ENCODE results near the gene USP10. TPM values are rescaled to one million over a fixed set of nuclear protein-coding genes. Genes with fewer than 3 reads are reported as not detected.

USP10 gene
- polyA plus RNA-seq, 1 donor = 137 TPM

DNA sequence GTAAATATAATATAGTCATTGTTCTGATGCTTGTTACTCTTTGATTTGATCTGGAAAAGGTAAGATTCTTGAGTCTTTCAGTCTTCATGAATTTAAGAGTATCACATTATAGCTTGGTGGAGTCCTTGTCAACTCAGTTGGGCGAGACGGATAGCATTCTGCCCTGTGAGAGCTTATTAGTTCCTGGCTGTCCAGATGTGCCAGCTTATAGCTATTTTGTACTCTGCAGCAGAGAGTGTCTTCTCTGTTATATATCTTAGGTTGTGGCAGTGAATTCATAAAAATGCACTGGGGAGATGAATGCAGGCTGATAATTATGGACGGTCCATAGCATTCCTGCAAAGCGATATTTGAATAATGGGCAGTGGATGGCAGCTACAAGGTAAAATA lies 69.0 kb downstream of the USP10 start:
- DNase-seq = no peak

DNA sequence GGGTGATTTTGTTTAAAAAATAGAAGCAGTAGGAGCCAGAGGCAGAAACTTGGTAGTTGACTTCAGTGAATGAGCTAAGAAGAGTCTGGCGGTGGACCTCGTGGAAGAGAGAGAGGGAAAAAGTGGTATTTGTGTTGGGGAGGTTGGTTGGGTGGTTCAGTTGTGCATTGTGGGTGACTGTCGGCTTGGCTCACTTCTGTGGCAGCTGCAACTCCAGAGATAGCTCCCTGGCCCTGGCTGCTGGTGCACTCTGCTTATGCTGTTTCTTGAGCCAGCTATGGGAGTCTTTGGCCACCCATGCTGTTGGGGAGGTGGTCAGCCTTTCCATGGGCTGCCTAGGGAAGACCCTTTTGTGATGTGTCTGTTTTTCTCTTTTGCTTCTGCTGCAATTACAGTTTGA lies 69.6 kb downstream of the USP10 start:
- DNase-seq = no peak

GRCh38 chr16:84773312-84773711 lies 73.5 kb downstream of the USP10 start:
- no peak for DNase-seq

DNA sequence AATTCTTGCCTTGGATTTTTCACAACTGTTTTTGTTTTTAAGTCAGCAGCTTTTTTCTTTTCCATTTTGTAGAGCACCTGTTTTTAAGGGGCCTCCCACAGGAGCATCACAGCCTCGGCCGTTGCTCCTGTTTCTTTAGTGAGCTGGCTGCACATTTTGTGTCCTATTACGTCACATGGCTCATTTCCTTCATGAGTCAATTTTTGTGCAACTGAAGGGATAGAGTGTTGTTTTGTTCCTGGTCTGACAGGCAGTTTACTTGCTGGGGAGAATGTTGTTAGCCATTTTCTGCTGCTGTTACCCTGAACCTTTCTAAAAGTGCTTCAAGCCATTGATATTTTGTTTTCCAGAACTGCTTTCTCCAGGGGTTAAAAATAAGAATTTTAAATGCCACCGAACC lies 75.0 kb downstream of the USP10 start:
- DNase-seq = no peak

- DNase-seq = no peak
Observed at GRCh38 chr16:84775262-84775810, 75.5 kb downstream of the USP10 start.

- DNase-seq = no peak
Observed at GRCh38 chr16:84777435-84777834, 77.6 kb downstream of the USP10 start.

- DNase-seq = no peak
Observed at GRCh38 chr16:84778720-84779119, 78.9 kb downstream of the USP10 start.

DNA sequence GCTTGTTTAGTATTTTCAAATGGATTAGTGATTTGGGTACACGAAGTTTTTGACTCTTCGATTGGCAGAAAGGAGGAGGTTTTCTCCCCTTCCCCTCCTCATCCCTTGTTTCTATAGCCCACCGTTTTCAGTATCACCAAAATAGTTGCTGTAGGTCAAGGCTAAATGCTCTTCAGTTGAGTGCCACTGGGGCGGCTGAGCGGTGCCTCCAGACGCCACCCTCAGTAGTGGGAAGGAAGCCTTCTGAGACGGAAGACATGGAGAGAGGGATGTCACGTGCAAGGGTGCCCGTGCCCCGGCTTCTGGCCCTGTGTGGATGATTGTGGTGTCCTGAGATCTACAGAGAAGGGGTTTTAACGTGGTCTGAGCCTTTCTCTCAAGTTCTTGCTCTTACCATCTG lies 80.3 kb downstream of the USP10 start:
- no peak for DNase-seq

GRCh38 chr16:84780544-84781376 lies 81.0 kb downstream of the USP10 start:
- DNase-seq = no peak

- no peak for DNase-seq
Observed at GRCh38 chr16:84782846-84783245, 83.0 kb downstream of the USP10 start.

GRCh38 chr16:84785843-84786581 lies 86.2 kb downstream of the USP10 start:
- no peak for DNase-seq

GRCh38 chr16:84786605-84787262 lies 86.9 kb downstream of the USP10 start:
- no peak for DNase-seq

GRCh38 chr16:84787263-84787622 lies 87.4 kb downstream of the USP10 start:
- no peak for DNase-seq

DNA sequence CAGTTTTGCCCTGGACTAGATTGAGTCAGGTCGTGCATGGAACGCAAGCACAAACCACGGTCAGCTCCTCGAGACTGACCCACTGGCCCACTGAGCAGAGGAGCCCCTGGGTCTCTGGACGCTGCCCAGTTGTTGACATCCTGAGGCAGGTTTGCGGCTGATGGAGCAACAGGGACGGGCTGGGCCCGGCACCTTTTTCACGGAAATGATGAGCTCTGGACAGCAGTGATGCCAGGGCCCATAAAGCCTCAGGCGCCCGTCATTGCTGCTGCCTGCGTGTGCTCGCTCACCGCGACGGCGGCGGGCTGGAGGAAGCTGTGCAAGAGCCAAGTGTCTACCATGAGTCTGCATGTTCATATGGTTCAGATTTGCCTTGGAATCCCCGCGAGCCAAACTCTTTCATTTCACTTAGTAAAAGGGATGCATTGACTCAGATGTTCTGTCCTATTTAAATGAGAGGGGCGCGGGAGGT lies 89.2 kb downstream of the USP10 start:
- DNase-seq = no peak

DNA sequence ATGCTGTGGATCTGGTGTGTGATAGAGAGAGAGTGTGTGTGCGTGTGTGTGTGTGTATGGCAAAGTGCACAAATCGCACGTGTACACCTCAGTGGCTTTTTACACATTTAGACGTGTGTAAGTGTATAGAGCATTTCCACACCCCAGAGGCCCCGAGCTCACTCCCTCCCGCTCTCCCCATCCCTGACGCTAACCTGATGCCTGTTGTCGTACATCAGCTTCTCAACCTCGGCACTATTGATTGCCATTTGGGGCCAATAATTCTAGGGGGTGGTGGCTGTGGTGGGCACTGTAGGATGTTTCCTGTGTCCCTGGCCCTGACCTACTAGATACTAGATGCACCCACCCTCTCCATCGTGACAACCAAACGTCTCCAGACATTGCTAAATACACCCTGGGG lies 89.6 kb downstream of the USP10 start:
- DNase-seq = no peak

GRCh38 chr16:84790301-84790700 lies 90.5 kb downstream of the USP10 start:
- DNase-seq = no peak

GRCh38 chr16:84791088-84791487 lies 91.3 kb downstream of the USP10 start:
- no peak for DNase-seq

GRCh38 chr16:84791501-84791900 lies 91.7 kb downstream of the USP10 start:
- DNase-seq = no peak

DNA sequence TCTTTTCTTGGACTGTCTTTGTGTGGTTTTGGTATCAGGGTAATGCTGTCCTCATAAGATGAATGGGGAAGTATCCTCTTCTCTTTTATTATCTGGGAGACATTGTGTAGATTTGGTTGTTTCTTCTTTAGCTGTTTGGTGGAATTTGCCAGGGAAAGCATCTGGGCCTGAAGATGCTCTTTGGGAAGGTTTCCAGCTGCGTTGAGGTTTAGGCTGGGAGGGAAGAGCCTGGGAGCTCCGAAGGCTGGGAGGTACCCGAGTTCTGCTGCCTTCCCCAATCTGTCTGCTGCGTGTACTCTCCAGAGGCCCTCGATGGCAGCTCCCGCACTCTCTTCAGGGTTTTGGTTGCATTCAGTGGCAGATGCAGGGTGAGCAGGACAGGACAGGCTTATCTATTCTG lies 94.4 kb downstream of the USP10 start:
- DNase-seq = no peak

GRCh38 chr16:84794626-84795025 lies 94.8 kb downstream of the USP10 start:
- DNase-seq = no peak

DNA sequence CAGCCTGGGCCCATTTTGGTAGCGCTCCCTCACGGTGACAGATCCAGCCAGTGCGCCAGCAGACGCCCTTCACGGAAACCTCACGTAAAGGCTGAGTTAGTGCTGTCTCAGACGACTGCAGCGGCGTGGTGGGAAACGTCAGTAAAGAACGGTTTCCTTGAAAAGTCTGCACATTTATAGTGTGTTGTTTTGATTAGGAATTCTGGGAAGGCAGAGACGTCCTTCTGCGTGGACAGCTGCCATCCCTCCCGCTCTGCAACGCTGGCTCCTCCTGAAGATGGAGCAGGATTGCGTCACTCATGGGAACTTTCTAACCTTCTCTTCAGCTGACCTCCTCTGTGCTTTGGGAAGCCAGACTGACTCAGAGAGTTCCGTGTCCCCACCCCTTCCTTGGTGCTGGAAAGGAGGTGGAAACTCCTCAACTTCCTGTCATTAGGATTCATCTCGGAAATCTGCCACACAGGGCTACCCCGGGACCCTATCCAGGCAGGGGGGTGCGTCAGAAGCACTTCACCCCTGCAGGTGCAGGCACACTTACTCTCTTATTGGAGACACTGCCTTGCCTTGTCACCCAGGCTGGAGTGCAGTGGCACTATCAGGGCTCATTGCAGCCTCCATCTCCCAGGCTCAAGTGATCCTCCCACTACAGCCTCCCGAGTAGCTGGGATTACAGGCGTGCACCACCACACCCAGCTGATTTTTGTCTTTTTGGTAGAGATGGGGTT lies 95.7 kb downstream of the USP10 start:
- peak; percentile 36 for DNase-seq
